Uterus (tissue), 4 donors: Measurements from ENCODE around the gene ITPR1. TPM values are rescaled to one million over a fixed set of nuclear protein-coding genes. Genes with fewer than 3 reads are reported as not detected.

Experiments
- DNase-seq, 2 donors: peaks; one replicate each; pipeline ENCODE4 v3.0.0-alpha.2; 2019 to 2020
- H3K27ac ChIP-seq, 2 donors: fragments of 200-600 bp; sonication (generic); 1 replicate in 1 of 2; 2 replicates in 1 of 2; pipeline ENCODE4 v1.5.1; 2016 to 2018
- H3K27me3 ChIP-seq, 2 donors: fragments of 200-600 bp; sonication (generic); one replicate each; pipeline ENCODE4 v1.5.1; 2018 to 2019; ENCODE audit warnings: control low read depth in 1 of 2
- H3K36me3 ChIP-seq, 2 donors: fragments of 200-600 bp; sonication (generic); one replicate each; pipeline ENCODE4 v1.5.1; 2019; ENCODE audit warnings: control low read depth in 1 of 2
- H3K4me1 ChIP-seq, 2 donors: fragments of 200-600 bp; sonication (generic); one replicate each; pipeline ENCODE4 v1.5.1; 2018 to 2019; ENCODE audit warnings: control low read depth in 1 of 2
- H3K4me3 ChIP-seq, 2 donors: fragments of 200-600 bp; sonication (generic); 1 replicate in 1 of 2; 2 replicates in 1 of 2; pipeline ENCODE4 v1.5.1; 2018 to 2019; ENCODE audit warnings: mild to moderate bottlenecking in 1 of 2
- H3K9me3 ChIP-seq, 2 donors: fragments of 200-600 bp; sonication (generic); one replicate each; pipeline ENCODE4 v1.5.1; 2019; ENCODE audit warnings: control low read depth in 1 of 2
- POLR2A ChIP-seq, 2 donors: fragments of 450-650 bp; IDR thresholded peaks; one replicate each; pipeline ENCODE4 v1.6.1; 2016; ENCODE audit warnings: antibody characterized with exemption in 2 of 2, mild to moderate bottlenecking in 1 of 2, moderate library complexity in 1 of 2
- intact Hi-C: fragments of 100-400 bp; cut with DNase I; formaldehyde crosslinking; loops from one replicate; pipeline ENCODE4 v1.15.1; 2023; ENCODE audit warnings: low total_unique reads
- total RNA-seq, 4 donors: library from RNA; depleted of rRNA in 3 of 4; stranded (reverse); fragments of >200 nt in 3 of 4; gene quantifications; one replicate each; pipeline versions ENCODE4 v1.1.0 to v1.2.4, GENCODE V29; 2014 to 2023
- TF ChIP-seq, protein P1 (sequence below), 4 experiments: fragments of 200-600 bp in 2 of 4; fragments of 450-650 bp in 2 of 4; sonication (generic) in 2 of 4; IDR thresholded peaks; one replicate each; pipeline ENCODE4 v1.5.1; 2016 to 2019; ENCODE audit warnings: antibody characterized with exemption in 4 of 4, mild to moderate bottlenecking in 2 of 4, moderate library complexity in 1 of 4
- donor health status: DM: yes; HTN: yes; CAD: no.

ITPR1 gene
- total RNA-seq, 4 donors from 2014 or later = 98.2 to 224 (median 141) TPM

DNA sequence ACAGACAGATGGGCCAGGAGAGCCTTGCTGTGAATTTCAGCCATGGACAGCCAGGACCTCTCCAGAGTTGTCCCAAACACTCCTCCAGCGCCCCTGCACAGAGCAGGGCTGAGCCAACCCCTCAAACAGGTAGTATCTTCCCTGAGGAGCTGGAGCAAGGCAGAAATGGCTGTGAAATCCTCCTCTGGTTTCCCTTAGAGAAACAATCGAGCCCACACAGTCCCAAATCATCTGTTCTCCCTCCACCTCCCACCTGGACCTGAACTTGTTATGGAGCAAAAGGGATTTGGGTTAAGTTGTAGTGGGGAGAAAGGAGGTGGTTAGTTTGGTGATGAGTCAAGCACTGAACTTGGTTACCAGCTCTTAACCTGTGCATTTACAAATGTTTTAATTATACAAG lies 280.4 kb downstream of the ITPR1 start:
- intact Hi-C loops = no loop called here
- Histone ChIP-seq H3K27me3 (no peaks in the 10 kb centered on the region), H3K36me3 (no peaks in the 10 kb centered on the region), H3K9me3 (no peaks in the 10 kb centered on the region), H3K4me1 (peaks cover 5 to 19% of the 10 kb centered on the region in 2 donors), H3K27ac (peak overlapping the region; percentile 81 to 91), H3K4me3 (no peak overlapping the region)
- no peak for TF ChIP-seq POLR2A (IDR thresholded peaks at IDR 0.05)
- TF ChIP-seq, protein P1, sequence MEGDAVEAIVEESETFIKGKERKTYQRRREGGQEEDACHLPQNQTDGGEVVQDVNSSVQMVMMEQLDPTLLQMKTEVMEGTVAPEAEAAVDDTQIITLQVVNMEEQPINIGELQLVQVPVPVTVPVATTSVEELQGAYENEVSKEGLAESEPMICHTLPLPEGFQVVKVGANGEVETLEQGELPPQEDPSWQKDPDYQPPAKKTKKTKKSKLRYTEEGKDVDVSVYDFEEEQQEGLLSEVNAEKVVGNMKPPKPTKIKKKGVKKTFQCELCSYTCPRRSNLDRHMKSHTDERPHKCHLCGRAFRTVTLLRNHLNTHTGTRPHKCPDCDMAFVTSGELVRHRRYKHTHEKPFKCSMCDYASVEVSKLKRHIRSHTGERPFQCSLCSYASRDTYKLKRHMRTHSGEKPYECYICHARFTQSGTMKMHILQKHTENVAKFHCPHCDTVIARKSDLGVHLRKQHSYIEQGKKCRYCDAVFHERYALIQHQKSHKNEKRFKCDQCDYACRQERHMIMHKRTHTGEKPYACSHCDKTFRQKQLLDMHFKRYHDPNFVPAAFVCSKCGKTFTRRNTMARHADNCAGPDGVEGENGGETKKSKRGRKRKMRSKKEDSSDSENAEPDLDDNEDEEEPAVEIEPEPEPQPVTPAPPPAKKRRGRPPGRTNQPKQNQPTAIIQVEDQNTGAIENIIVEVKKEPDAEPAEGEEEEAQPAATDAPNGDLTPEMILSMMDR (IDR thresholded peaks at IDR 0.05) = no peak
- DNase-seq = no peak

DNA sequence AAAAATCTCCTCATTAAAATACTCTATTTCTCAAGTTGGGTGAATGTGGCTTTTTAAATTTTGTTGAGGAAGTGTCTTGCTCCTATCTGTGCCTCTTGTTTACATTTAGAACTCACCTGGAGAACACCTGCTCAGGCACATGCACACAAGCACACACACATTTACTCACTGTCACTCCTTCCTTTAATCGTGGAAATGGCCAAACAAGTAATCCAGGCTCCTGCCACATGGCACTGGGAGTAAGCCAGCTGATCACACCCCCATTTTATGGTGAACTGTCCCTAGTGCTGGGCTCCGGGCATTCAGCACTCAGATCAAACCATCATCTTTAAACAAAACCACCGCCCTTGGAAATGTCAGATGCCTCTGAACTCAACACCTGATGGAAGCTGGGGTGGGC lies 281.4 kb downstream of the ITPR1 start:
- no peak for TF ChIP-seq POLR2A (IDR thresholded peaks at IDR 0.05)
- no peak overlapping the region for H3K4me3 ChIP-seq
- H3K27me3 ChIP-seq = no peaks in the 10 kb centered on the region
- H3K36me3 ChIP-seq = no peaks in the 10 kb centered on the region
- intact Hi-C loops = no loop called here
- H3K27ac ChIP-seq = no peak overlapping the region
- DNase-seq = no peak
- H3K9me3 ChIP-seq = no peaks in the 10 kb centered on the region
- peaks cover 5 to 20% of the 10 kb centered on the region in 2 donors for H3K4me1 ChIP-seq

DNA sequence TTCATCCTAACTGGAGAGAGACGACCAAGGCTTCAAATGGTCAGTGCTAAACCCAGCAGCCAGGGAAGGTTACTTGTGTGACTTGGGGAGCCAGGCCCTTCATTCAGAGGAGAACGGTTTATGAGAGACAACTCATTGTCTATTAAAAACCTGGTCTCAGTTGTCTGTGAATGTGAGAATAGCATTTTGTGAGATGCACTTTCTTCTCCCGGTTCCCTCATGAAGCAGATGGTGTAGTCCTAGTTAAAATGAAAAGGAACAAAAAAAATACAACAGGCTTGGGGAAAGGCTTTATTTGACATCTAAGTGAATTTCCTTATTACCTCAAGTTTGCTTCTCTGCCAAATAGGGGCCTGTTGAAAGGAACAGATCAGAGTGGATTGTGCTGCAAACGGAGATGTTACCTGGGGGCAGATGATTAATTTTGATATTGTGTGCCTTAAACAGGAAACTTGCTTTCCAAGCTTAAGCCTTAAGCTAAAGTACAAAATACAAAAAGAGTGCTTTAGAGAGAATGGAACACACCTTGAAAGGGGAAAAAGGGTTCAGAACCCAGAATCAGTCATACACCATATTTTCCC lies 283.3 kb downstream of the ITPR1 start:
- TF ChIP-seq, protein P1 (IDR thresholded peaks at IDR 0.05) = no peak
- TF ChIP-seq POLR2A (IDR thresholded peaks at IDR 0.05) = no peak
- Histone ChIP-seq H3K27ac (peak overlapping the region; percentile 35 to 64), H3K27me3 (no peaks in the 10 kb centered on the region), H3K4me1 (peaks cover 0 to 12% of the 10 kb centered on the region in 2 donors), H3K4me3 (no peak overlapping the region), H3K36me3 (no peaks in the 10 kb centered on the region), H3K9me3 (no peaks in the 10 kb centered on the region)
- intact Hi-C loops = no loop called here
- DNase-seq = no peak

DNA sequence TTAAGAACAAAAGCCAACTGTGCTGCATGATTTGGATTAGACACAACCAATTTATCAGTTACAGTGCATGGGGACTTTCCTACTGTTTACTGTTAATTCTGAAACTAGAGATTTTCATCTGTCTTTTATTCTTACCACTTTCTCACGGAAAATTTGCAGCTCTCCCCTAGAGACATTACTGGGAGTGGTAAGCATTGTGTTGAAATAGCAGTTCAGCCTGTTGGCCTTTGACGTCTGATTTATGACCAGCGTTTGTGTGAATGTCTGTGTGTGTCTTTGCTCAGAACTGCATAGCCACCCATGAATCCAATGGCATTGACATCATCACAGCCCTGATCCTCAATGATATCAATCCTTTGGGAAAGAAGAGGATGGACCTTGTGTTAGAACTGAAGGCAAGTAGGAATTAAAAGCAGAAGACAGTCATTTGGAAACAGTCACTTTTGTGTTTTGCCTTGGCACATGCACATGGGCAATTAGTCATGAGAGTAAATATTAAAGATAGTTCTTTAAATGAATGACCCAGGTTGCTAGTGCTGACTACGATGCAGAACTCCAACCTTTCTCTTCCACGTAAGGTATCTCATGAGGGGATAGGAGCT lies 283.9 kb downstream of the ITPR1 start:
- intact Hi-C loops = no loop called here
- Histone ChIP-seq H3K27ac (peak overlapping the region; percentile 35 to 64), H3K36me3 (no peaks in the 10 kb centered on the region)

DNA sequence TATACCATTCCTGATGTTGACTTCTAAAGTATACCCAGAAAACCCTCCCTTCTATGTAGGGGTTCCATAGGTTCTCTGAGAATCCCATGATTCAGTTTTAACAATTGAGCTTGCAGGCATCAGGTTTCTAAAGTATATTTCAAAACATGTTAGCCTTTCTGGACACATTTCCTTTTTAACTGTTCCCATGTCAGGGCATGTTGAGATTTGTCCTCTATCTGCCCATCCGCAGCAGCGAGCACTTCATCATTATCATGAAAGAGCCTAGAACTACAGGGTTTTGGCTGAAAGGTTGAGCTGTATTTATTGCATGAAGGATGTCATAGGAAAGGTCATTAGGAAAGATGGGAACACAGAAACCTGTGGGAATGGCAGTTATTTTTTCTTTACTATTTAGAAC lies 285.0 kb downstream of the ITPR1 start:
- Histone ChIP-seq H3K9me3 (no peaks in the 10 kb centered on the region), H3K4me1 (peaks cover 0 to 5% of the 10 kb centered on the region in 2 donors), H3K27me3 (no peaks in the 10 kb centered on the region), H3K36me3 (no peaks in the 10 kb centered on the region), H3K4me3 (no peak overlapping the region), H3K27ac (no peak overlapping the region)
- no peak for TF ChIP-seq POLR2A (IDR thresholded peaks at IDR 0.05)
- no peak for DNase-seq
- intact Hi-C loops = no loop called here

More for the DNA sequence above, 283.9 kb downstream of the ITPR1 start:
- TF ChIP-seq, protein P1 (IDR thresholded peaks at IDR 0.05) = no peak
- no peak for TF ChIP-seq POLR2A (IDR thresholded peaks at IDR 0.05)
- Histone ChIP-seq H3K27me3 (no peaks in the 10 kb centered on the region), H3K9me3 (no peaks in the 10 kb centered on the region), H3K4me1 (peaks cover 0 to 6% of the 10 kb centered on the region in 2 donors), H3K4me3 (no peak overlapping the region)
- peak in 1 of 2 donors; percentile 37 for DNase-seq

DNA sequence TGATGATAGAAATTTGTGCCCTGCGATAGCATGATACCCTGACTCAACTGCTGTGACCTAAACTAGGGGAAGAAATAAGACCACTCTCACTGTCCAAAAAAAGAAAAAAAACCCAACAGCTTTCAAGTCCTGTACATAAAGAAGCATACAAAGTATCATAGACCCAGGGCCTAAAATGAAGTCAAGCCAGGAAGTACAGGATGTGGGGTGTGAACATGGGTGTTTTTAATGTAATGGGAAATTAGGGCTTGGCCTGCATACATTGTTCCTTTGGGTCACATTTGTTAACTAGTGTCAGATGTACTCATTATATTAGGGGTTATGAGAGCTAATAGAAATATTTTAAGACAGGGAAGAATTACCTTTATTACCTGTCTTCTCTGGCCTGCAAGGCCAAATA lies 285.6 kb downstream of the ITPR1 start:
- Histone ChIP-seq H3K9me3 (no peaks in the 10 kb centered on the region), H3K4me3 (no peak overlapping the region), H3K27me3 (no peaks in the 10 kb centered on the region), H3K4me1 (peaks cover 0 to 5% of the 10 kb centered on the region in 2 donors), H3K36me3 (no peaks in the 10 kb centered on the region), H3K27ac (no peak overlapping the region)
- no peak for TF ChIP-seq POLR2A (IDR thresholded peaks at IDR 0.05)
- TF ChIP-seq, protein P1 (IDR thresholded peaks at IDR 0.05) = no peak
- intact Hi-C loops = no loop called here
- no peak for DNase-seq
